T-cell (primary cell): ENCODE results near the gene NAPEPLD. TPM values are rescaled to one million over a fixed set of nuclear protein-coding genes. Genes with fewer than 3 reads are reported as not detected.
"Not testable (repeated sequence)": the region's sequence is repeated elsewhere in the genome, so short reads cannot be mapped to it uniquely, and the experiment has no call there.

Source experiments
- ATAC-seq, 4 experiments: fragments of 200-7000 bp in 3 of 4; fragments of 150-1000 bp in 1 of 4; cut with Tn5 transposase; replicated peaks in 1 of 4; 1 replicate in 3 of 4; 2 replicates in 1 of 4; pipeline ENCODE4 v1.10.0; 2021; ENCODE audit warnings: moderate library complexity in 3 of 4, mild to moderate bottlenecking in 2 of 4, moderate number of reproducible peaks in 1 of 4
- CTCF ChIA-PET, 2 donors: fragments of 300-600 bp; sonication (Branson Sonifier 250); formaldehyde crosslinking; loops; one replicate each; lab custom pipeline; 2022; ENCODE audit warnings: antibody characterized with exemption in 2 of 2; lab: Charles Lee
- POLR2A ChIA-PET, 2 donors: fragments of 300-600 bp; sonication (Branson Sonifier 250); formaldehyde crosslinking; loops; one replicate each; lab custom pipeline; 2022; ENCODE audit warnings: antibody characterized with exemption in 2 of 2; lab: Charles Lee
- DNase-seq, 35 experiments: peaks; one replicate each; pipeline versions ENCODE4 v3.0.0 to v3.0.0-alpha.2; 2013 to 2023
- H3K27ac ChIP-seq: one replicate; pipeline ENCODE4 v1.5.1; 2013; ENCODE audit warnings: low read length
- H3K27me3 ChIP-seq, 2 experiments: replicated peaks in 1 of 2; 1 replicate in 1 of 2; 2 replicates in 1 of 2; pipeline versions ENCODE4 v1.6.1 to v1.7.0; 2013; ENCODE audit warnings: low read length in 1 of 2, mixed read lengths in 1 of 2; ENCODE audit not compliant: control insufficient read depth in 2 of 2, insufficient read depth in 2 of 2; ENCODE audit errors: extremely low read depth in 1 of 2
- H3K36me3 ChIP-seq, 2 donors: 1 replicate in 1 of 2; 2 replicates in 1 of 2; pipeline versions ENCODE4 v1.6.1 to v1.7.0; 2013; ENCODE audit warnings: low read length in 1 of 2; ENCODE audit not compliant: control insufficient read depth in 2 of 2, insufficient read depth in 1 of 2; ENCODE audit errors: extremely low read depth in 1 of 2
- H3K4me1 ChIP-seq, 2 experiments: 1 replicate in 1 of 2; 2 replicates in 1 of 2; pipeline versions ENCODE4 v1.6.1 to v1.7.0; 2013; ENCODE audit warnings: low read length in 2 of 2, mixed read lengths in 1 of 2; ENCODE audit not compliant: insufficient read depth in 2 of 2, control insufficient read depth in 1 of 2; ENCODE audit errors: extremely low read depth in 1 of 2
- H3K4me3 ChIP-seq, 2 donors: 1 replicate in 1 of 2; 2 replicates in 1 of 2; pipeline versions ENCODE4 v1.5.1 to v1.7.0; 2013; ENCODE audit warnings: mild to moderate bottlenecking in 2 of 2, low read length in 1 of 2, moderate library complexity in 1 of 2; ENCODE audit not compliant: control insufficient read depth in 1 of 2; ENCODE audit errors: extremely low read depth in 1 of 2
- H3K9me3 ChIP-seq: 2 replicates; pipeline ENCODE4 v1.7.0; 2013
- H3K27ac Mint-ChIP-seq, 2 donors: one replicate each; pipeline ENCODE4 v1.8.0; 2020 to 2021; ENCODE audit warnings: mild to moderate bottlenecking in 2 of 2, mixed read lengths in 2 of 2
- H3K27me3 Mint-ChIP-seq, 2 donors: one replicate each; pipeline ENCODE4 v1.8.0; 2021 to 2022; ENCODE audit warnings: mixed read lengths in 2 of 2
- H3K36me3 Mint-ChIP-seq: one replicate; pipeline ENCODE4 v1.8.0; 2021; ENCODE audit warnings: mixed read lengths
- H3K4me1 Mint-ChIP-seq, 3 donors: one replicate each; pipeline ENCODE4 v1.8.0; 2020 to 2022; ENCODE audit warnings: mixed read lengths in 3 of 3, mild to moderate bottlenecking in 1 of 3
- H3K4me3 Mint-ChIP-seq, 3 donors: one replicate each; pipeline ENCODE4 v1.8.0; 2020 to 2022; ENCODE audit warnings: mild to moderate bottlenecking in 3 of 3, mixed read lengths in 3 of 3, moderate library complexity in 3 of 3
- H3K9me3 Mint-ChIP-seq, 3 donors: one replicate each; pipeline ENCODE4 v1.8.0; 2020 to 2022; ENCODE audit warnings: mixed read lengths in 3 of 3
- WGBS: methylation state at CpG from one replicate; pipeline ENCODE4 v1.1.5; 2013; ENCODE audit warnings: missing lambda C conversion rate; ENCODE audit not compliant: insufficient coverage; 5-methylcytosine and 5-hydroxymethylcytosine counted together
- total RNA-seq, 35 experiments: library from RNA in 6 of 35; stranded (reverse) in 6 of 35; fragments of 120-200 nt in 1 of 35; gene quantifications; one replicate each; pipeline versions ENCODE4 v1.2.1 to v1.2.4 and lab custom pipeline; 2013 to 2026

NAPEPLD gene
- total RNA-seq, 5 donors from 2014 or later (not counting 1 experiment from before 2014, with no cell fraction given) = 5.4 to 19.1 (median 15.8) TPM

GRCh38 chr7:103093429-103093828 lies 55.5 kb downstream of the NAPEPLD start:
- ChIA-PET CTCF (interaction anchor here in 1 of 2 donors (1.0 kb wide), 1 partner anchor 18 kb away, joined by 4 read pairs; the partner anchor contains the start of gene ARMC10), POLR2A (no interaction called here)
- DNase-seq (no peak), ATAC-seq (no peak)
- Mint-ChIP-seq H3K27me3 (no peaks in the 10 kb centered on the region), H3K9me3 (no peaks in the 10 kb centered on the region), H3K4me3 (no peak overlapping the region), H3K27ac (peak overlapping the region in 1 of 2 donors; percentile 16), H3K36me3 (peaks cover 59% of the 10 kb centered on the region), H3K4me1 (no peaks in the 10 kb centered on the region)
- Histone ChIP-seq H3K4me3 (no peak overlapping the region), H3K9me3 (no peaks in the 10 kb centered on the region), H3K27me3 (no peaks in the 10 kb centered on the region), H3K36me3 (peaks cover 0 to 14% of the 10 kb centered on the region in 2 donors), H3K4me1 (no peaks in the 10 kb centered on the region), H3K27ac (no peak overlapping the region)
- no CpG with 5 or more reads among the region's 1 CpG for WGBS

DNA sequence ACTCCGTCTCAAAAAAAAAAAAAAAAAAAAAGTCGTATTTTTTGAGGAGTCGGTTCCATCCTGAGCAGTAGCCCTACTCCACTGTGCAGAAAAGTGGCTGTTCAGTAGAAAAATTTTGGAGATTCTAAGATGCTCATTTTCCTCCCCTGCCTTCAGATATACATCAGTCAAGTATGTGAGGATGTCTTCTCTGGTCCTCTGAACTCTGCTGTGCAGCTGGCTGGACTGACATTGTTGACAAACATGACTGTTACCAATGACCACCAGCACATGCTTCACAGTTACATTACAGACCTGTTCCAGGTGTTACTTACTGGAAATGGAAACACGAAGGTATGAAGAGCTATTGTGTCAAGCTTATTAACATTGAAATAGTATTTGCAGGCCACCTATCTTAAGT lies 56.6 kb downstream of the NAPEPLD start:
- H3K36me3 Mint-ChIP-seq = peaks cover 59% of the 10 kb centered on the region
- ATAC-seq, POLR2A ChIA-PET, H3K27me3 Mint-ChIP-seq, H3K27ac Mint-ChIP-seq, DNase-seq, H3K27ac ChIP-seq, H3K9me3 Mint-ChIP-seq, H3K4me1 Mint-ChIP-seq, H3K4me3 ChIP-seq, H3K27me3 ChIP-seq, H3K4me3 Mint-ChIP-seq, H3K4me1 ChIP-seq, H3K9me3 ChIP-seq: not testable (repeated sequence)
- CTCF ChIA-PET = interaction anchor here (0.6 to 1.0 kb wide), 2 partner anchors 10 to 17 kb away, joined by 4 read pairs; partner anchors contain the start of gene ARMC10 (in 1 of the 2)
- WGBS = no CpG with 5 or more reads among the region's 4 CpGs
- H3K36me3 ChIP-seq = peaks cover 0 to 19% of the 10 kb centered on the region in 2 donors

DNA sequence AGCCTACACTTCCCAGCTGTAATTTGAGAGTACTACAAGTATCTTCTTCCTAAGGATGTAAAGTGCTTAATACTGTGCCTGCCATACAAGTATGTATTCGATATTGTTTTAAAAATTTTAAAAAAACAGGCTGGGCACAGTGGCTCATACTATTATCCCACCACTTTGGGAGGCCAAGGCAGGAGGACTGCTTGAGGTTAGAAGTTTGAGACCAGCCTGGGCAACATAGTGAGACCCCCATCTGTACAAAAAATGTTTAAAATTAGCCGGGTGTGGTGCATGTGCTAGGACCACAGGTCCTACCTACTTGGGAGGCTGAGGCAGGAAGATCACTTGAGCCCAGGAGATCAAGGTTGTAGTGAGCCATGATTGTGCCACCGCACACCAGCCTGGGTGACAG lies 65.7 kb downstream of the NAPEPLD start:
- Mint-ChIP-seq H3K27me3 (no peaks in the 10 kb centered on the region), H3K4me1 (peaks cover 19 to 26% (median 23%) of the 10 kb centered on the region in 3 donors), H3K4me3 (no peak overlapping the region), H3K9me3 (no peaks in the 10 kb centered on the region), H3K27ac (no peak overlapping the region), H3K36me3 (peaks cover 26% of the 10 kb centered on the region)
- no peak for ATAC-seq
- CTCF ChIA-PET = interaction anchor here (0.6 to 0.7 kb wide), 2 partner anchors 22 to 1984 kb away, joined by 4 read pairs; no protein-coding TSS in a partner anchor
- Histone ChIP-seq H3K4me1 (no peaks in the 10 kb centered on the region), H3K27ac (no peak overlapping the region), H3K9me3 (no peaks in the 10 kb centered on the region), H3K4me3 (no peak overlapping the region), H3K27me3 (no peaks in the 10 kb centered on the region), H3K36me3 (peaks cover 5 to 36% of the 10 kb centered on the region in 2 donors)
- no peak for DNase-seq
- WGBS = 91% methylated on average over 1 of the region's 3 CpGs
- POLR2A ChIA-PET = no interaction called here

DNA sequence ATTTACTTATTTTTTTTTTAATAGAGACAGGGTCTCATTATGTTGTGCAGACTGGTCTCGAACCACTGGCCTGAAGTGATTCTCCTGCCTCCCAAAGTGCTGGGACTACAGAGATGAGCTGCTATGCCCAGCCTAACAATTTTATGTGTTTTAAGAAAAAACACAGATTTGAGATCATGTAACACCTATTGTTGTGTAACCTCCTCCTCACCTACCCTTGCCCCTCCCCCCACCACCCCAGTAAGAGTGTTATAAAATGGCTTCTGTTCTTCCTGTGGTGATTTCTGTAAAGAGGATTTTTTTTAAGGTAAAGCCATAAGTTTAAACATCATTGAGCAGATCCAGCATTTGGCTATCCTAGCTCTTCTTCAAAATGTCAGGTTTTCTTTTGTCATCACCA lies 66.4 kb downstream of the NAPEPLD start:
- Histone ChIP-seq H3K4me3 (no peak overlapping the region), H3K4me1 (no peaks in the 10 kb centered on the region), H3K36me3 (peaks cover 5 to 32% of the 10 kb centered on the region in 2 donors), H3K9me3 (no peaks in the 10 kb centered on the region), H3K27me3 (no peaks in the 10 kb centered on the region), H3K27ac (no peak overlapping the region)
- Mint-ChIP-seq H3K9me3 (no peaks in the 10 kb centered on the region), H3K27me3 (no peaks in the 10 kb centered on the region), H3K4me1 (peaks cover 26 to 32% (median 28%) of the 10 kb centered on the region in 3 donors), H3K27ac (no peak overlapping the region), H3K36me3 (peaks cover 25% of the 10 kb centered on the region), H3K4me3 (no peak overlapping the region)
- CTCF ChIA-PET = interaction anchor here (0.5 to 0.6 kb wide), 2 partner anchors 9 to 17 kb away, joined by 3 to 4 read pairs; no protein-coding TSS in a partner anchor
- no CpG with 5 or more reads among the region's 1 CpG for WGBS
- no peak for ATAC-seq
- POLR2A ChIA-PET = interaction anchor here in 1 of 2 donors (0.6 kb wide), 1 partner anchor 63 kb away, joined by 5 read pairs; no protein-coding TSS in a partner anchor
- DNase-seq = no peak

- ATAC-seq (no peak), DNase-seq (no peak)
- H3K36me3 ChIP-seq = peaks cover 5 to 24% of the 10 kb centered on the region in 2 donors
- POLR2A ChIA-PET = interaction anchor here in 1 of 2 donors (0.6 kb wide), 1 partner anchor 10 kb away, joined by 5 read pairs; no protein-coding TSS in a partner anchor
- H3K27ac ChIP-seq = no peak overlapping the region
- CTCF ChIA-PET = interaction anchor here in 1 of 2 donors (1.2 kb wide), 1 partner anchor 19 kb away, joined by 5 read pairs; no protein-coding TSS in a partner anchor
- Mint-ChIP-seq H3K4me1 (peaks cover 38 to 48% (median 41%) of the 10 kb centered on the region in 3 donors), H3K27ac (no peak overlapping the region), H3K27me3 (no peaks in the 10 kb centered on the region), H3K36me3 (peaks cover 16% of the 10 kb centered on the region), H3K4me3 (no peak overlapping the region), H3K9me3 (no peaks in the 10 kb centered on the region)
- no peak overlapping the region for H3K4me3 ChIP-seq
- no peaks in the 10 kb centered on the region for H3K9me3 ChIP-seq
- no CpG with 5 or more reads among the region's 2 CpGs for WGBS
- no peaks in the 10 kb centered on the region for H3K27me3 ChIP-seq
- peaks cover 4 to 11% of the 10 kb centered on the region in 2 experiments for H3K4me1 ChIP-seq
Observed at GRCh38 chr7:103080923-103081322, 68.0 kb downstream of the NAPEPLD start.

- H3K36me3 Mint-ChIP-seq = peaks cover 14% of the 10 kb centered on the region
- Histone ChIP-seq H3K27me3 (no peaks in the 10 kb centered on the region), H3K9me3 (no peaks in the 10 kb centered on the region), H3K4me1 (peaks cover 8 to 17% of the 10 kb centered on the region in 2 experiments), H3K4me3 (no peak overlapping the region), H3K36me3 (peaks cover 5 to 14% of the 10 kb centered on the region in 2 donors), H3K27ac (no peak overlapping the region)
- ATAC-seq = no peak
- WGBS = no CpG with 5 or more reads among the region's 3 CpGs
- ChIA-PET POLR2A (interaction anchor here in 1 of 2 donors (0.6 kb wide), 2 partner anchors 9 to 11 kb away, joined by 3 to 7 read pairs; no protein-coding TSS in a partner anchor), CTCF (interaction anchor here in 1 of 2 donors (1.1 kb wide), 1 partner anchor 9 kb away, joined by 3 read pairs; no protein-coding TSS in a partner anchor)
- no peaks in the 10 kb centered on the region for H3K9me3 Mint-ChIP-seq
- peaks cover 44 to 53% (median 47%) of the 10 kb centered on the region in 3 donors for H3K4me1 Mint-ChIP-seq
- no peak for DNase-seq
- H3K27ac Mint-ChIP-seq = no peak overlapping the region
- H3K27me3 Mint-ChIP-seq = no peaks in the 10 kb centered on the region
- no peak overlapping the region for H3K4me3 Mint-ChIP-seq
Observed at GRCh38 chr7:103079836-103080235, 69.1 kb downstream of the NAPEPLD start.
